Esophagus muscularis mucosa (tissue), 4 donors: ENCODE data around the gene HIRA. TPM values are rescaled to one million over a fixed set of nuclear protein-coding genes. Genes with fewer than 3 reads are reported as not detected.
A peak's percentile ranks its signal among the peaks of the same experiment; 100 is the strongest.

Experiments
- DNase-seq: peaks from one replicate; pipeline ENCODE4 v3.0.0-alpha.2; 2017; ENCODE audit errors: extremely low spot score
- H3K27ac ChIP-seq, 4 donors: fragments of 200-600 bp; sonication (generic); replicated peaks in 1 of 4; 1 replicate in 3 of 4; 2 replicates in 1 of 4; pipeline ENCODE4 v1.5.1; 2016 to 2019; ENCODE audit warnings: mild to moderate bottlenecking in 1 of 4
- H3K27me3 ChIP-seq, 4 donors: fragments of 200-600 bp; sonication (generic); one replicate each; pipeline versions ENCODE4 v1.5.1 to v1.6.0; 2016 to 2019
- H3K36me3 ChIP-seq, 4 donors: fragments of 200-600 bp; sonication (generic); one replicate each; pipeline ENCODE4 v1.5.1; 2016 to 2019
- H3K4me1 ChIP-seq, 4 donors: fragments of 200-600 bp; sonication (generic); one replicate each; pipeline ENCODE4 v1.5.1; 2016 to 2019
- H3K4me3 ChIP-seq, 4 donors: fragments of 200-600 bp; sonication (generic); 1 replicate in 2 of 4; 2 replicates in 2 of 4; pipeline ENCODE4 v1.5.1; 2016 to 2019; ENCODE audit warnings: mild to moderate bottlenecking in 4 of 4, moderate library complexity in 1 of 4
- H3K9me3 ChIP-seq, 4 donors: fragments of 200-600 bp; sonication (generic); 1 replicate in 3 of 4; 2 replicates in 1 of 4; pipeline ENCODE4 v1.5.1; 2016 to 2019
- EP300 ChIP-seq: sonication (generic); formaldehyde crosslinking; IDR thresholded peaks from one replicate; pipeline ENCODE4 v1.6.1; 2017; ENCODE audit warnings: antibody characterized with exemption
- POLR2A ChIP-seq: fragments of 450-650 bp; IDR thresholded peaks from one replicate; pipeline ENCODE4 v1.6.1; 2017; ENCODE audit warnings: antibody characterized with exemption, moderate library complexity, mild to moderate bottlenecking, low read depth
- POLR2AphosphoS5 ChIP-seq, 2 donors: sonication (generic); formaldehyde crosslinking; IDR thresholded peaks; one replicate each; pipeline ENCODE4 v1.6.1; 2017; ENCODE audit warnings: antibody characterized with exemption in 2 of 2
- WGBS: methylation state at CpG from one replicate; pipeline ENCODE4 v1.1.5; 2018; 5-methylcytosine and 5-hydroxymethylcytosine counted together
- intact Hi-C: fragments of 100-400 bp; cut with DNase I; formaldehyde crosslinking; loops from one replicate; pipeline ENCODE4 v1.15.1; 2023
- total RNA-seq, 4 donors: library from RNA; depleted of rRNA; stranded (reverse); fragments of >200 nt; gene quantifications; one replicate each; pipeline versions ENCODE4 v1.1.0 to v1.2.1, GENCODE V29; 2016
- TF ChIP-seq, protein P1 (sequence below), 3 experiments: fragments of 200-600 bp in 2 of 3; fragments of 450-650 bp in 1 of 3; sonication (generic) in 2 of 3; IDR thresholded peaks; one replicate each; pipeline ENCODE4 v1.5.1; 2017 to 2019; ENCODE audit warnings: antibody characterized with exemption in 3 of 3, mild to moderate bottlenecking in 2 of 3, moderate library complexity in 1 of 3

HIRA gene
- total RNA-seq, 4 donors from 2014 or later: 22.0 to 31.6 (median 26.5) TPM

- peak; percentile 96 for DNase-seq
- Histone ChIP-seq H3K4me3 (peak within 1 kb of the TSS; percentile 82 to 98 (median 92)), H3K27ac (peak within 1 kb of the TSS; percentile 92 to 99 (median 98)), H3K27me3 (no peaks in the 10 kb centered on the region), H3K9me3 (no peaks in the 10 kb centered on the region), H3K4me1 (peaks cover 30 to 45% (median 38%) of the 10 kb centered on the region in 4 donors), H3K36me3 (peaks cover 10 to 32% (median 26%) of the 10 kb centered on the region in 4 donors)
- WGBS: under 1% methylated on average over 32 of the region's 74 CpGs
- no peak for TF ChIP-seq EP300
- TF ChIP-seq, protein P1, sequence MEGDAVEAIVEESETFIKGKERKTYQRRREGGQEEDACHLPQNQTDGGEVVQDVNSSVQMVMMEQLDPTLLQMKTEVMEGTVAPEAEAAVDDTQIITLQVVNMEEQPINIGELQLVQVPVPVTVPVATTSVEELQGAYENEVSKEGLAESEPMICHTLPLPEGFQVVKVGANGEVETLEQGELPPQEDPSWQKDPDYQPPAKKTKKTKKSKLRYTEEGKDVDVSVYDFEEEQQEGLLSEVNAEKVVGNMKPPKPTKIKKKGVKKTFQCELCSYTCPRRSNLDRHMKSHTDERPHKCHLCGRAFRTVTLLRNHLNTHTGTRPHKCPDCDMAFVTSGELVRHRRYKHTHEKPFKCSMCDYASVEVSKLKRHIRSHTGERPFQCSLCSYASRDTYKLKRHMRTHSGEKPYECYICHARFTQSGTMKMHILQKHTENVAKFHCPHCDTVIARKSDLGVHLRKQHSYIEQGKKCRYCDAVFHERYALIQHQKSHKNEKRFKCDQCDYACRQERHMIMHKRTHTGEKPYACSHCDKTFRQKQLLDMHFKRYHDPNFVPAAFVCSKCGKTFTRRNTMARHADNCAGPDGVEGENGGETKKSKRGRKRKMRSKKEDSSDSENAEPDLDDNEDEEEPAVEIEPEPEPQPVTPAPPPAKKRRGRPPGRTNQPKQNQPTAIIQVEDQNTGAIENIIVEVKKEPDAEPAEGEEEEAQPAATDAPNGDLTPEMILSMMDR (IDR thresholded peaks at IDR 0.05): peak in 2 of 3 experiments; percentile 8 to 33
- peak; percentile 93 to 97 for TF ChIP-seq POLR2AphosphoS5 (IDR thresholded peaks at IDR 0.05)
- peak; percentile 60 for TF ChIP-seq POLR2A
- intact Hi-C loops: loop anchor here (5.0 kb wide), 2 partner anchors 40 to 255 kb away; partner anchors contain the start of gene SLC25A1
These were observed 759 bp upstream of the HIRA start, which contains the start of gene MRPL40 for GRCh38 chr22:19432133-19432851. Gene MRPL40, plus strand, starts transcription at chr22:19432545. Its CDS starts 10 bp downstream, at chr22:19432555.

GRCh38 chr22:19430890-19431541 lies 517 bp downstream of the HIRA start:
- DNase-seq: no peak
- Histone ChIP-seq H3K27me3 (no peaks in the 10 kb centered on the region), H3K9me3 (no peaks in the 10 kb centered on the region), H3K4me3 (peak overlapping the region; percentile 82 to 98 (median 92)), H3K27ac (peak overlapping the region; percentile 65 to 99 (median 94)), H3K4me1 (peaks cover 30 to 45% (median 41%) of the 10 kb centered on the region in 4 donors), H3K36me3 (peaks cover 10 to 19% (median 14%) of the 10 kb centered on the region in 4 donors)
- WGBS: 0% methylated on average over 6 of the region's 53 CpGs
- TF ChIP-seq POLR2A (no peak), POLR2AphosphoS5 (IDR thresholded peaks at IDR 0.05) (no peak)
- intact Hi-C loops: loop anchor here (5.0 kb wide), 2 partner anchors 41 to 254 kb away; partner anchors contain the start of gene SLC25A1

GRCh38 chr22:19429950-19430889 lies 1.3 kb downstream of the HIRA start:
- peaks cover 30 to 46% (median 42%) of the 10 kb centered on the region in 4 donors for H3K4me1 ChIP-seq
- 15% methylated on average over 12 of the region's 12 CpGs for WGBS
- no peak for DNase-seq
- H3K27me3 ChIP-seq: no peaks in the 10 kb centered on the region
- TF ChIP-seq POLR2A: no peak
- TF ChIP-seq, protein P1 (IDR thresholded peaks at IDR 0.05): no peak
- TF ChIP-seq POLR2AphosphoS5 (IDR thresholded peaks at IDR 0.05): no peak
- TF ChIP-seq EP300: no peak
- peaks cover 3 to 13% (median 6%) of the 10 kb centered on the region in 4 donors for H3K36me3 ChIP-seq
- H3K9me3 ChIP-seq: no peaks in the 10 kb centered on the region
- peak overlapping the region in 3 of 4 donors; percentile 65 to 96 (median 92) for H3K27ac ChIP-seq
- intact Hi-C loops: loop anchor here (5.0 kb wide), 2 partner anchors 42 to 253 kb away; partner anchors contain the start of gene SLC25A1
- H3K4me3 ChIP-seq: peak overlapping the region; percentile 82 to 98 (median 92)

DNA sequence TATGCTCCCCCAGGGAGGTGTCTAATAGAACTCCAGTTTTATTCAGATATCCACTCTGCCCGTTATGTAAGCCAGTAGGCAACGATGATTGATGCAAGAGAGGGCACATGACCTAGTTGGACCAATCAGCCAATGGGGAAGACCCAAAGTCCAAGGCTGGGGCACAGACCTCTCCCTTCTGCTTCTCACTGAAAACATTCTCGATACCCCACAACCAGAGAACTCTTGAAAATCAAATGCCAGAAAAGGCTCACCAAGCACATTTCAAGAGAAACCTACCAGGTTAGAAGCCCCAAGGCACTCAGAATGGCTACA lies 7.4 kb downstream of the HIRA start:
- H3K4me3 ChIP-seq: no peak overlapping the region
- WGBS: 92% methylated on average over 3 of the region's 3 CpGs
- no peaks in the 10 kb centered on the region for H3K27me3 ChIP-seq
- H3K36me3 ChIP-seq: peaks cover 0 to 7% (median 0%) of the 10 kb centered on the region in 4 donors
- DNase-seq: no peak
- H3K4me1 ChIP-seq: peaks cover 7 to 45% (median 24%) of the 10 kb centered on the region in 4 donors
- no peak overlapping the region for H3K27ac ChIP-seq
- intact Hi-C loops: no loop called here
- no peaks in the 10 kb centered on the region for H3K9me3 ChIP-seq
- TF ChIP-seq POLR2AphosphoS5 (IDR thresholded peaks at IDR 0.05): no peak
- TF ChIP-seq, protein P1 (IDR thresholded peaks at IDR 0.05): no peak
- no peak for TF ChIP-seq EP300
